Measurements from ENCODE around the gene DTNB.
"Not testable (repeated sequence)": the region's sequence is repeated elsewhere in the genome, so short reads cannot be mapped to it uniquely, and the experiment has no call there.

DTNB gene

DNA sequence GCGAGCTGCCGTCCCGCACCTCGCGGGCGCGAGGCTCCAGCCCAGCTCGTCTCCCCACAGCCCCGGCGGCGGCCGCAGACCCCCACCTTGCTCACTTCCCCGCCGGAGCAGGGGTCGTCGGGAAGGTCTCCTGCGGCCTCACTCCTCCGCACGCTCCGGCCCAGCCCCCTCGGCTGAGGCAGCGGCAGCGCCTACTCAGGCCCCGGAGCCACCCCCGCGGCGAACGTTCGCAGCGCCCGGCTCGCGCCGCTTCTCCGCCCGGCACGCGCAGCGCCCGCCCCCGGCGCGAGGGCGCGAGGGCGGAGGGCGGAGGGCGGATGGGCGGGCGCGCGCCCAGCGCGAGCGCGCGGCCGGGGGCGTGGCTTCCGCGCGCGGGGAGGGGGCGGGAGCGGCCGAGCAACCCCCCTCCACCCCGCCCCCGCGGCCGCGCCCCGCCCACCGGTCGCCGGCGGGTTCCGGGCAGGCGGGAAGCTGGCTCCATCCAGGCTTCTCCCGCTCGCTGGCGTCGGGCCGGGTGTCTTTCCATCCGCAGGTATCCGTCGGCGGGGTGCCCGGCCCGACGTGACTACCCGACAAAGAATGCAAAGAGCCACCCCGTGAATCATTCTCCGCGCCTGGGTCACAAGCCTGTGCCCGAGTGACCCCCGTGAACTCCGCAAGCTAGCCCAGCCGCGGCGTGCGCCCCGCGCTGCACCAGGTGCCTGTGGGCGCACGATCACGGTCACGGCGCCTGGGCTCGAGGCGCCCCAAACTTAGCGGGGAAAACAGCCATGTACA is at the start of gene DTNB:
TSS of gene DTNB (minus strand) at position 278 of the 777 bp plus-strand sequence. CDS start 20,917 bp downstream, outside the sequence.
- FAIRE-seq = no peak

DNA sequence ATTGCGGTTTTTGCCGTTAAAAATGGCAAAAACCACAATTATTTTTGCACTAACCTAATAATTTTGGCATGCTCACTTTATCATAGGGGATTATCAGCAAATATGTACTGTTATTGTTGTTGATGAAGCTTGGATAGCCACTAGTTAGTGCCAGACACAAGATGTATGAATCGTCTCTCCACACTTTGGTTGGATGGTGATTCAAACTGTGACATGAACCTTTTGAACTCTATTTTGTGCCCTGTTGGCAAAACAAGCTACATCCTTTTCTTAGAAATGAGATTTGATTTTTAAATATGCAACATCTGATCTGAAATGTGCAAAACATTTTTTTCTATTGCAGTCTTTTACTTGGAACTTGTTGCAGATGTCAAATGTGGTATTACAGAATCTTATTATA is 48.8 kb upstream of the DTNB start:
- no peak for FAIRE-seq

DNA sequence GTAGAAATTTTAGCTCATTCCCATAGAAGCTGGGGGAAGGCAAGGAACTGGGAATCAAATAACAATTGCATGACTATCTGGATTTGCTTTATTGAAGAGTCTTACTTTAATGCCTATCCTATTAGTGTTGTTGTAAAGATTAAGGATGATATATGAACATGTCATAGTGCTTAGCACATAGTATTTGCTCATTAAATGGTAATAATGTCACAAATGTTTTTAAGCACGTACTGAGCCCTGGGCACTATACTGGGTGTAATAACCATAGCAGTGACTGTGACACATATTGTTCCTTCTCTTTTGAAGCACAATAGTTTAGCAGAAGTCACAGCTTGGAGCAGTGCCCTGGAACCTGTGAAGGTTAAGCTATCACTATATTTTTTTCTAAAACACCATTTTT is 47.2 kb upstream of the DTNB start:
- no peak for FAIRE-seq

DNA sequence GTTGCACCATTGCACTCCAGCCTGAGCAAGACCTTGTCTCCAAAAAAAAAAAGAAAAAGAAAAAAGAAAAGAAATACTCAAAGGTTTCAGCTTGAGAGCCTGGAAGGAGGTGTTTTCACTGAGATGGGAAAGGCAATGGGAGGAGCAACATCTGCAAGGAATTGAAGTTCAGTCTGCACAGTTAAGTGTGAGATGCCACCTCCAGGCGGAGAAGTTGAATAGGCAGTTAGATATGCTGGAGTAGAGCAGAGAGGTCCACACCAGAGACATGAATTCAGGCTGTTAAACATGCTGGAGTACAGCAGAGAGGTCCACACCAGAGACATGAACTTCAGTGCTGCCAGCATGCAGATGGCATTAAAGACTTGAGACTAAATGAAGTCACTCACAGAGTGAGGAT is 41.4 kb upstream of the DTNB start:
- FAIRE-seq = no peak

DNA sequence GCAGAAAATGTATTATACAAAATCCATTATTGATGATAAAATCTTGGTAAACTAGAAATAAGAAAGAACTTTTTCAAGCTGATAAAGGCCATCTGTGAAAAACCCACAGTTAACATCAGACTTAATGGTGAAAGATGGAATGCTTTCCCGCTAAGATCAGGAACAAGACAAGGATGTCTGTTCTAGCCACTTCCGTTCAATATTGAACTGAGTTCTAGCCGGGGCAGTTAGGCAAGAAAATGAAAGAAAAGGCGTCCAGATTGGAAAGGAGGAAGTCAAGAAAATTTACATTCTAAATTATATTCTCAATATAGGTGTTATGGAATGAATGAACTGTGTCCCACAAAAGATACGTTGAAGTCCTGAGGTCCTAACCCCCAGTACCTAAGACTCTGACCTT is 39.1 kb upstream of the DTNB start:
- FAIRE-seq = no peak

DNA sequence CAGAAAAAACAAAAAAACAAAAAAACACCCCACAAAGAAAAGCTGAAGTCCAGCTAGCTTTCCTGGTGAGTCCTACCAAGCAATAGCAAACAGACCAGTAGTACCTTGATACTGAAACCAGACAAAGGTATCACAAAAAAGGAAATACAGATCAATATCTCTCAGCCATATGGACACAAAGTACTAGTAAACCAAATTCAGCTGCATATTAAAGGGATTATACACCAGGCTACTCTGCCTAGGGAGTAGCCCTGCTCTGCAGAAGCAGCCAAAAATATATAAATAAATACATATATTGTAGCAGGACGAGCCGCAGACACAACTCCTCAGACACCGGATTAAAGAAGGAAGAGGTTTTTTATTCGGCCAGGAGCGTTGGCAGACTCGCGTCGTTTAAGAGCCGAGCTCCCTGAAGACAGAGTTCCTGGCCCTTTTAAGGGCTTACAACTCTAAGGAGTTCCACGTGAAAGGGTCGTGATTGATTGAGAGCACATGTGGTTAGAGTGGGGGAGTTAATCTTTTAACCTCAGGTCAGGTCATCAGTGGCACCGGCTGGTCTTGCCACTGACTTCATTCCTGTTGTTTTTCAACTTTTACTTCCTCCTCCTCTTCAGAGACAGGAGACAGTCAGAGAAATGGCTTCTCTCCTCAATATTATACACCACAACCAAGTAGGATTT is 38.4 kb upstream of the DTNB start:
- FAIRE-seq = no peak

DNA sequence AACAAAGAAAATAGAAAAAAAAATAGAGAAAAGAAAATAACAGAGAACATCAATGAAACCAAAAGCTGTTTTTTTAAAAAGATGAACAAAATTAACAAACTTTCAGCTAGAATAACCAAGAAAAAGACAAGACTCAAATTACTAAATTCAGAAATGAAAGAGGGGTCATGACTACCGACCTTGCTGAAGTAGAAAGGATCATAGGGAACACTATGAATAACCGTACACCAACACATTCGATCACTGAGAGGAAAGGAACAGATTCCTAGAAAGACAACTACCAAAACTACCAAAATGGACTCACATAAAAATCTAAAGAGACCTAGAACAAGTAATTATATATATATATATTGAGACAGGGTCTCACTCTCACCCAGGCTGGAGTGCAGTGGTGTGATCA is 37.4 kb upstream of the DTNB start:
- FAIRE-seq = no peak

DNA sequence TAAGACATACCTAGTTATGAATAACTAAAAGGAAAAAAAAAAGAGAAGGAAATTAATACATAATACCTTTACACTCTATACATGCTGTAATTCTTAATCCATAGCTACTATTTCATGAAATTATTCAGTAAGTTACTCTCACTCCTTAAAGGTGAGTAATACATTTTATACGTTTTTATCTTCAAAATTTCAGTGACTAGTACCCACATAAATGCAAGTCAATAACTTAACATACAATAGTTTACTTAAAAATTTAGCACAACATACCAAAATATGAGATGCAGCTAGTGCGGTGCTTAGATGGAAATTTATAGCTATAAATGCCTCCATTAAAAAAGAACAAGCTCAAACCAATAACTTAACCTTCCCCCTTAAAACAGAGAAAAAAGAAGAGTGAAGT is 36.0 kb upstream of the DTNB start:
- no peak for FAIRE-seq

DNA sequence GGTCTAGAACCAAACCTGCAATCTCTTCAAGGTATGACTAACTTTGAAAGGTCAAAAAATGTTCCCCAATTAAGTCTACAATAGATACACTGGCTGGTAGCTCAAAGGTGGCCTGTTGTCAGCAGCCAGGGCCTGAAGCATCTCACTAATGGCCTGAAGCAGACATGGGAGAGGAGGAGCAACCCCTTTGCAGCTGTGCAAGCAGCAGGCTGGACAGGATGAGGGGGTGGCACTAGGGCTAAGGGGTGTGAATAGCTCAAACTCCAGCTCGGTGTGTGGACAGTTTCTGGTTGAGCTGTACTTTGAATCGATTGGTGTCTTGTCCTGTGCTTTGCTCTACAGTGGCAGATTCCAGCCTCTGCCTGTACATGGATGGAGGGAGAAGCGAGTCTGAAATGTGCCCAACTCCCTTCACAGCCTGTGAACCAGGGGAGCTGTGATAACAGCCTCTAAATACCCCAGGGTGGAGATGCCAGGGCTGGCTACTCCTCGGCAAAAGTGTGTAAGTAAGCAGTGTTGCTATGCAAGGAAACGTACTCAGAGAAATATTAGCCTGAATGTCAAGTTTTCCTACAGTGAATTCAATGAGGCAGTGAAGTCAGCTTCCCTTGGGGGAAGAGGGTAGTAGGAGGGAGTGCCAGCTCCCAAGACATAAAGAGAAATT is 34.7 kb upstream of the DTNB start:
- no peak for FAIRE-seq

DNA sequence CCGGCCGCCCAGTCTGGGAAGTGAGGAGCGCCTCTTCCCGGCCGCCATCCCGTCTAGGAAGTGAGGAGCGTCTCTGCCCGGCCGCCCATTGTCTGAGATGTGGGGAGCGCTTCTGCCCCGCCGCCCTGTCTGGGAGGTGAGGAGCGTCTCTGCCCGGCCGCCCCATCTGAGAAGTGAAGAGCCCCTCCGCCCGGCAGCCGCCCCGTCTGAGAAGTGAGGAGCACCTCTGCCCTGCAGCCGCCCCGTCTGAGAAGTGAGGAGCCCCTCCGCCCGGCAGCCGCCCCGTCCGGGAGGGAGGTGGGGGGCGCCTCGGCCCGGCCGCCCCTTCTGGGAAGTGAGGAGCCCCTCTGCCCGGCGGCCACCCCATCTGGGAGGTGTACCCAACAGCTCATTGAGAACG is 32.2 kb upstream of the DTNB start:
- FAIRE-seq = not testable (repeated sequence)

DNA sequence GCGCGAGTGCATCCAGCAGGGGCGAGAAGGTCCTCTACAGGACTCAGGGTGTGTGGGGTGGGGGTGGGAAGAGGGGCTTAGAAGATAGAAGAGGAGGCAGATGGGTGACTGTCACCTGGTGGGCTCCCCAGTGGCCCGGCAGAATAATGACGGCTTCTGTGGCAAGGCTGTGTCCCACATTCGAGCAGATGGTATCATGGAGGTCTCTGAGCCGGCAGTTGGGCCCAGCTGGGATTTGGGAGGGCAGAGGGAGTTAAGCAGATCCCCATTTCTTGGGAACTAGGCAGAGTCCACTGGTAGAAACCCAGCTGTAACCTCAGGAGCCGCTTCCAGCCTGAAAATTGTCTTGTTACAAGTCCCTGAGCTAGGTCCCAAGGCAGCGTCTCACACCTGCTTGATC is 28.4 kb upstream of the DTNB start:
- FAIRE-seq = no peak

DNA sequence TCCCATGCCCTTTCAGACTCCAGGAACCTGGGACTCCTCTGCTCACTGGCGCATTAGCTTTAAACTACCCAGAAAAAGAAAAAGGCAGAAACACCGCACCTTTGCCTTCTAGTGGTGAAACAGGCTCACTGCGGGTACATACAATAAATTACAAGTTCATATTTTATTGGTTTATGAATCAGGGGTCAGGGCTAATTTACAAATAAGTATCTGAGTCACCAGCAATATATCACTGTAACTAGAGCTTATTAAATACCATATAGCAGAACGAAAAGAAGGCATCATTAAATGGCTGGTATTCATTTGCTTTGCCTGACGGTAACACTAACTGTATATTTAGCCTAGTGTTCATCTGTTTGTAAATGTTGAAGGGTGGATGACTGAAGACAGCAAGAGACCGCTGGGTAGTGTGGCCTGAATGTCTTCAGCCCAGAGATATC is 26.9 kb upstream of the DTNB start:
- FAIRE-seq = peak; percentile 72

DNA sequence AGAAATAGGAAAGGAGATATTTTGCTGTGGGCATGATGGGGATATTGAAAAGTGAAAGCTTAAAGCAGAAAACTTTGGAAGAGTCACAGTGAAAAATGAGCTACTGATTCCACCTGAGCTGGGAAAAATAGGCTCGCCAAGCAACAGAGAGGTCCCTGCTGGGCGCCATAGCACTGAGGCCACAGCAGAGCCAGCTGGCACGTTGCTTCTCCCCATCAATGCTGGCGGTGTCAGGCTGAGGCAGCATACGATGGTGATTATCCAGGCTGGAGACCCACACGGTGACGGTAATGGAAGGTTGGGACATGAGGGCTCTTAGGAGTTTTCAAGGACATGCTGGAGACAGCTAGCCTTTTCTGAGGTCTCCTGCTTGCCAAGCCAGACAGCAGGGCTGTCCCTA is 25.8 kb upstream of the DTNB start:
- FAIRE-seq = no peak

DNA sequence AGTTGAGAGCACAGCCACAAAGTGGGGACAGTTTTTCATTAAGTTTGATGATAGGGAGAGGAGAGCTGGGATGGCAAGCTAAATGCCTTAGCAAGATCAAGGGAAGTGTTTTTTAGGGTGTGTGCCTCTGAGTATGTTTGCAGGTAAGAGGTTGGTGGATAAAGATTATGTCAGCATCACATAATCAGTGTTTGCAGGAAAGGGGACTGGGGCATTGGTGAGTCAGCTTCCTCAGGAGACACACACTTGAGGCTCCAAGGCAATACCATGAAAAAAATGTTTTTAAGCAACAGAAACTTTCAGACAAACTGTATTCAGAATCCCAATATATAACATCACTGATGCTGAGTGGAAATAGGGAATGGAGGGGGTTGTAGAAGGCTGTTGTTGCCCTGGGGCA is 25.4 kb upstream of the DTNB start:
- no peak for FAIRE-seq

DNA sequence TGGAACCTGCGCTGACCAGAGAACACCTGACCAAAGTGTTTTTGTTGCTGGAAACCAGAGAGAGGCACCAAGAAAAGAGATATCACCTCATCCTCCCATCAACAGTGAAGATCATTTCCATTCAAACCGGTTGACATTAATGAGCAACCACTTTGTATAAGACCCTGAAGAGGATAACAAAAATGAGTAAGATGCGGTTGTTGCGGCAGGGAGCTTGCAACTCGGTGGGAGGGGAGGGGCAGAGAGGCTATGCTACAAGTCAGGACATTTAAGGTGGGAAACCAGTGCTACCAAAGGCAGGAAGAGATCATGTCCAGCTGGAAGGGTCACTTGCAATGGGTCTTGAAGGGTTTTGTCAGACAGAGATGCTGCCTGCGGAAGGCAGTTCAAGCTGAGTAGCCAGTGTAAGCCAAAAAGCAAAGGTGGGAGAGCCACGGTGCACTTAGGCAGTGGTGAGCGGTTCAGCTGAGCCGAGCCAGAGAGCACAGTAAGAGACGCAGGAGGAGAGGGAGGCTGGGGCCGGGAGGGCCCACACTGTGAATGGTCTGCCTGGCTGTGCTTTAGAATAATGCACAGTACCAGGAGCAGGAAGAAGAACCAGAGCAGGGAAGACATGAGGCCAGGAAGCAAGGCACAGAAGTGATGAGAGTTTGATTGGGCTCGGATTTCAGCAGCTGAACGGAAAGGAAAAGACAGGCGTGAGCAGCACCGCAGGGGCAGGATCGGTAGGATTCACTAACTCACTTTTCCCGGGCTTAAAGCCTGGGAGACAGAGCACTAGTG is 24.4 kb upstream of the DTNB start:
- no peak for FAIRE-seq

DNA sequence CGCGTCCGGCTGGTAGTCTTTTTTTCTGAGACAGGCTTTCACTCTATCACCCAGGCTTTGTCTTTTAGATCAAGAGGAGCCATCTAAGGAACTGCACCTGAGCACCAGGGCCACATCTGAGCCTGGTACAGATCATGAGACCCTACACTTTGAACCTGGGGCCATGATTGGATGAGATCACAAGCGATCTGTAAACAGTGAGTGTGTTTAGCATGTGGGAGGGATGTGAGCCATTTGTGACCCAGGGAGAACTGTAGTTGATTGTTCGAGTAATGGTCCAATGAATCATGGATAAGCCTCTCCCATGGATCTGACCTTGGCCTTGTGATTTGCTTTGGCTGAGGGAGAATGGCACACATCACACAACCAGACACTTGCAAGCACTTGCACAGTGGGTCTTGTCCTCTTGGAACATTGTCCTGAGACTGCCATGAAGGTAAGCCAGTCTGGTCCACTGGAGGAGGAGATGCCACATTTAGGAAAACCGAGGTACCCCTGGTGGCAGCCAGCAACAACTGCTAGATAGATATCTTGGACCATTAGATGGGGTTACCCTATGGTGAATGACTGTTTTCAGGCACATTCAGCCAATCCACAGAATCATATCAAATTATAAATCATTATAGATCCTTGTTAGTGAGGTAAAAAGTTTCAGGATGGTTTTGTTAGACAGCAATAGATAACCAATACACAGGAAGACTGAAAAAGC is 19.5 kb upstream of the DTNB start:
- no peak for FAIRE-seq

DNA sequence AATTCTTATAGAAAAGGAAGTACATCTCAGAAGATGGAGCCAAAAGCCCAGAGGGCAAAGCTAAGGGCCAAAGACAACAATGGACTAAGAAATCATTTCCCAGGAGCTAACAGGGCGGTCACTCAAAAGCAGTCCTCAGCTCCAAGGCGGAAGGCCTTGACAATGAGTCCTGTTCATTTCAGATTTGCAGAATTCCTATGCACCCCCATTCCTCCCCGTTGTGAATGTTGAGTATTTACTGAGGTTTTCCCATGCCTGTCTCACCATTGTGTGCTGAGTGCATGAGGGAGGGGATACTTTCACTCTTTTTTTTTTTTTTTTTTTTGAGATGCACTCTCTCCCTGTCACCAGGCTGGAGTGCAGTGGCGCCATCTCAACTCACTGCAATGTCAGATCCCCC is 18.8 kb upstream of the DTNB start:
- no peak for FAIRE-seq

DNA sequence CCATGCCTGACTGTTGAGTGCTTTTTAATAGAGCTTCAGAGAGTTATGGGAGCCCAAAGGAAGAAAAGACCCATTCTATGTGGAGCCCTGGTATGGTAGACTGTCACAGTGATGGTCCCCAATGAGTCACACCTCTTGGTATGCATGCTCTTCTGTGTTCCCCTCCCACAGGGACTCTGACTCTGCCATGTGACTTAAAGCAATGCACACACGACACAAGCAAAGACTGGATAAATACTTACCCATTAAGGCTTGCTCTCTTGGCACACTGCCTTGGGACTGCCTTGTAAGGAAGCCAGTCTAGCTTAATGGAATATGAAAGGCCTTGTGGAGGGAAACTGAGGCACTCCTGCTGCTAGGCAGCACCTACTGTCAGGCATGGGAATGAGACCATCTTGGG is 16.7 kb upstream of the DTNB start:
- FAIRE-seq = no peak

DNA sequence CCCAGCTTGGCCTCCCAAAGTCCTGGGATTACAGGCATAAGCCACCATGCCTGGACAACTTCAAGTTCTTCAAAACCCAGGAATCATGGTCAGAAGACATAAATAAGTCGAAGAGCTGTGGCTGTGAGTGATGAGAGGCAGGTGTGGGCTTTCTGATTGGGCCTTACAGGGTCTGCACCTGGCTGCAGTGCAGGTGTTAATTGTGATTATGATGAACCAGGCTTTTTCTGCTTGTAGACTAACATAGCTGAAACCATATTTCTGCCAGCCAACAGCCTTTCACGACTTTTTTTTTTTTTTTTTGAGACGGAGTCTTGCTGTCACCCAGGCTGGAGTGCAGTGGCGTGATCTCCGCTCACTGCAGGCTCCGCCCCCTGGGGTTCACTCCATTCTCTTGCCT is 14.9 kb upstream of the DTNB start:
- FAIRE-seq = no peak

DNA sequence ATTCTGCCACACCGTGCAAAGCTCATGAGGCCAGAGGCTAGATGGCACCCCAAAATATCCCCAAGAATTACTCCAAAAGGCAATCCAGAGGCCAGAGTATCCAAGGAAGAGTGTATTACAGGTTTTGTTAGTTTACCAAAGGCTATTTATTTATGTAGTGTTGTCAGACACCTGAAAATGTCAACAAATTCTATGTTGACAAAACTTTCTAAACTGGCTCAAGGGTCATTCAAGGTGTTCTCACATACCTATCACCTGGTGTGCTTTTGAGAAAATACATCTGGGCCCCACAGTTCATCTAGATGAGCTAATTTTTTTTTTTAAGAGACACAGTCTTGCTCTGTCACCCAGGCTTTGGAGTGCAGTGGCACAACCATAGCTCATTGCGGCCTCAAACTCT is 12.4 kb upstream of the DTNB start:
- no peak for FAIRE-seq

DNA sequence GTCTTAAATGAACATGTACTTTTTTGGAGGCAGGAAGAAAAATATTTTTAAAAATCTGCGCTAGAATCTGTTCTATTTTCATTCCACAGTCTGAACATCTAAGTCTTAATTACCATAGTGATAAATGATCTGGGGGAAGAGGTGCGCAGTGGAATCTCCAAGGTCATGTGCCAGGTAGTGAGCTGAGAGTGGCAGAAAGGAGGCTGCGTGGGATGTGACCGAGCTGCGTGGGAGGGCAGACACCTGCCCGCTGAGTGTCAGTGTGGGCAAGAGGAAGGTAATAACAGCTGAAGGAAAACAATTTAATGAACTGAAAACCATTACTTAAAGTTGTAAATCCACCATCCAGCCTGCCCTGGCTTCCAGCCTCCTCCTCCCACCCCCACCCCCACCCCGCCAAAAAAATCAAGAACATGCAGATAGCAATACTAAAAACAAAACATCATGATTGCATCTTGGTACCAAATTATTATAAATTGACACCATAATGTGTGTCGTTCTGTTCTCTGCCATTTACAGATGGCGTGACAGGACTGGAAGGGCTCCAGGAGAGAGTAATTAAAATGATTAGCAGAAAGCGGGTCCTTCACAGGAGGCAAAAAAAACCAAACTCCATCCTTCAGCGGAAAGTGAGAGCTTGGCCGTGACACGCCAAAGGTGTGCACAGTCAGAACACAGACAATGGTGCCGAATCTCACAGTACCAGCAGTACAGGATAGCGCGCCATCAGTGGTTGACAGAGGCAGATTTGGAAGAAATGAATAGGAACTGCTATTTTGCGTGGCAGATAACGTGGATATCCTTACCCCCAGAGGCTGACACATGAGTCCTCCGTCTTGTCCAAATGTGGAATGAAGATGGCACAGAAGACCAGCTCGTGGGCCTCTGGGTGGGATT is 11.4 kb upstream of the DTNB start:
- FAIRE-seq = no peak

DNA sequence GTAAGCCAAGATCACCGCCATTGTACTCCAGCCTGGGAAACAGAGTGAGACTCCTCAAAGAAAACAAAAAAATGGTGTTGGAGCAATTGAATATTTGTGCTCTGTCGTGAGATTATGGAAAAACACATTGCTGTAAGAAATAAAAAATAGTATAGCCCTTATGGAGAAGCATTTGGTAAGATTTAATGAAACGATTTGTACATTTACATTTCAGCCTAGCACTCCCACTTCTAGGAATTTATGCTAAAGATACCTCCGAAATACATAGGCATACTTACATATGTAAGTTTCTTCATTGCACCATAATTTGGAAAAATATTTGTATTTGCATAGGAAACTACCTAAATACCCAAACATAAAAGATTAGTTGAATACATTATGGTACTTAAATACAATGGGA is 8.7 kb upstream of the DTNB start:
- no peak for FAIRE-seq

Data from A204.1 (cell line).